ENCODE results near the gene KRTAP3-3.
"Not testable (repeated sequence)": the region's sequence is repeated elsewhere in the genome, so short reads cannot be mapped to it uniquely, and the experiment has no call there.

The KRTAP3-3 gene

DNA sequence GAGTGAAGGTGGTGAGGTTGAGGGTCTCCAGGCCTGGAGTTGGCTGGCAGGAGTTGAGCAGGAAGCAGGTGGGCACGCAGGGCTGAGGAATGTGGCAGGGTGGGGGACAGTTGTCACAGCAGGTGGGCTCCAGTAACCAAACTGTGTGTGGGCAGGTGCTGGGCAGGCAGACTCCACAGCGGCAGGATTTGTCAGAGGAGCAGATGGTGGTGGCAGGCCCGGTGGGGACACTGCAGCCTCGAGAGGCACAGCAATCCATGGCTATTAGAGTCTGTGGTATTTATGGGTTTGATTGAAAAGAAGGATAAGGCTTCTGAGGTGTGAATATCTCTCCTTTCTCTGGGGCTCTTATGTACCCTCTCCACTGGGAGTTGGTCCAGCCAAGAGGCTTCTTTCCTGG is at the start of gene KRTAP3-3:
Gene KRTAP3-3, minus strand, starts transcription at position 326 of the 400 bp plus-strand sequence. Its CDS starts 67 bp downstream, at position 259.
- no peak for DNase-seq (ENCODE audit: low read depth)

GRCh38 chr17:41042953-41043352 is 49.0 kb upstream of the KRTAP3-3 start:
- DNase-seq (ENCODE audit: low read depth), result no peak

DNA sequence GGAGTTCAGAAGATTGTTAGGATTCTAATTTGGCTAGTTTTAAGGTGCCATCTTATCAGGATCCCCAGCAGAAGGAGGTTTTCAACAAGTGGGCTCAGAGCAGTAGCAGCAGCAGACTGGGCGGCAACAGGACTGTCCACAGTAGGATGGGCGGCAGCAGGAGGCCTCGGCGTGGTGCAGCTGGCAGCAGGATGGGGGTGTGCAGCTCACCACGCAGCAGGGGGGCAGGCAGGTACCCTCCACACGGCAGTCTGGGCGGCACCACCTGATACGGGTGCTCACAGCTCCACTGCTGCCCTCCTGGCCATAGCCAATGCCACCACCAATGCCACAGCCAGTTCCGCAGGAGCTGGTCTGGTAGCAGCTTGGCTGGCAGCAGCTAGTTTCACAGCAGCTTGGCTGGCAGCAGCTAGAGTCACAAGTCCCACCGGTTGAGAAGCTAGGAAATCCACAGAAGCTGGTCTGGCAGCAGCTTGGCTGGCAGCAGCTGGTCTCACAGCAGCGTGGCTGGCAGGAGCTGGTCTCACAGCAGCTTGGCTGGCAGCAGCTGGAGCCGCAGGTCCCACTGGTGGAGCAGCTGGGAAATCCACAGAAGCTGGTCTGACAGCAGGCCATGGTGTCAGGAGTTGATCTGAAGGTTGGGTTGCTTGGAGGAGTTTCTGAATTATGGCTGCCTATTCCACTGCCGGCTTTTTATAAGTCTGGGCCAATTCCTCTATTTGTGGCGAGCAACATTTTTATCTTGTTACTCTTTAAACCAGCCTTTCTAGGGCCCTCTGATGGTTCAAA is 47.0 kb upstream of the KRTAP3-3 start, which contains the start of gene KRTAP1-1:
Gene KRTAP1-1, minus strand, starts transcription at position 668 of the 789 bp plus-strand sequence. Its CDS starts 53 bp downstream, at position 615.
- not testable (repeated sequence) for DNase-seq (ENCODE audit: low read depth)

DNA sequence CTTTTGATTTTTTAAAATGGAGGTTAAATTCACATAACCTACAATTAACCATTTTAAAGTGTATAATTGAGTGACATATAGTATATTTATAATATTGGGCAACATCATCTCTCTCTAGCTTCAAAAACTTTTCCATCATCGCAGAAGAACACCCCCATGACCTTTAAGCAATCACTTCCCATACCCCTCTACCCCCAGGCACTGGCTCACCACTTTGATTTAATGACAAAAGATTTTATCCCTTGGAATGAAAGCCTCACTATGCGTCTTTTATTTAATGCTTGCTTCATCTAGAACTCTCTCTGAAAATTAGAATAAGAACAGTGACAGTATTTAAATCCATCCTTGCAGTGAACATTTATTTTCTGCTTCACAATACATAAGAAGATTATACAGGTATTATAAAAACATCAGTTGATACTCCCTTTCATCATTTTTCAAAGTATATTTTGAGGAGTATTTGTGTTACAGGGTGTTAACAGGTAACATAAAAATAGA is 43.9 kb upstream of the KRTAP3-3 start:
- DNase-seq (ENCODE audit: low read depth), result no peak

GRCh38 chr17:41034346-41034935 is 40.5 kb upstream of the KRTAP3-3 start, which contains the start of gene KRTAP1-3:
KRTAP1-3 (minus strand) TSS chr17:41034874; CDS start chr17:41034821, 53 bp downstream.
- DNase-seq (ENCODE audit: low read depth), result not testable (repeated sequence)

- DNase-seq (ENCODE audit: low read depth), result no peak
These were observed 35.8 kb upstream of the KRTAP3-3 start, which contains the start of gene KRTAP1-4 for GRCh38 chr17:41029633-41030245. KRTAP1-4 (minus strand) TSS chr17:41030195; CDS start chr17:41030078, 117 bp downstream.

DNA sequence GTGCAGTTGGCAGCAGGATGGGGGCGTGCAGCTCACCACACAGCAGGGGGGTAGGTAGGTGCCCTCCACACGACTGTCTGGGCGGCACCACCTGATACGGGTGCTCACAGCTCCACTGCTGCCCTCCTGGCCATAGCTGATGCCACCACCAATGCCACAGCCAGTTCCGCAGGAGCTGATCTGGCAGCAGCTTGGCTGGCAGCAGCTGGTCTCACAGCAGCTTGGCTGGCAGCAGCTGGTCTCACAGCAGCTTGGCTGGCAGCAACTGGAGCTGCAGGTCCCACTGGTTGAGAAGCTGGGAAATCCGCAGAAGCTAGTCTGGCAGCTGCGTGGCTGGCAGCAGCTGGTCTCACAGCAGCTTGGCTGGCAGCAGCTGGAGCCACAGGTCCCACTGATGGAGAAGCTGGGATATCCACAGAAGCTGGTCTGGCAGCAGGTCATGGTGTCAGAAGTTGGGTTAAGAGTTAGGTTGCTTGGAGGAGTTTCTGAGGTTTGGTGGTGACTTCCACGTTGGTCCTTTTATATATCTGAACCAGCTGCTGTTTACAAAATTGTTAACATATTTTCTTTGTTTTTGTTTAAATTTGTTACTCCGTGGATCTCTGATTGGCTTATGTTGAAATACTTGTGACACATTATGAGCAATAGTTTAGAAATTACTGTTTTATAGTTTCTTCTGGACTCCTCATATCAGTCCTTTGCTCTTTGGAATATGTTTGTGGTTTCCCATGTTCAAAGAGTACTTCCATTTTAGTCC is 32.9 kb upstream of the KRTAP3-3 start, which contains the start of gene KRTAP1-5:
Gene KRTAP1-5, minus strand, starts transcription at position 494 of the 757 bp plus-strand sequence. Its CDS starts 53 bp downstream, at position 441.
- no peak for DNase-seq (ENCODE audit: low read depth)

GRCh38 chr17:41024697-41025096 is 30.7 kb upstream of the KRTAP3-3 start:
- no peak for DNase-seq (ENCODE audit: low read depth)

- no peak for DNase-seq (ENCODE audit: low read depth)
These were observed 26.4 kb upstream of the KRTAP3-3 start for GRCh38 chr17:41020336-41020735.

DNA sequence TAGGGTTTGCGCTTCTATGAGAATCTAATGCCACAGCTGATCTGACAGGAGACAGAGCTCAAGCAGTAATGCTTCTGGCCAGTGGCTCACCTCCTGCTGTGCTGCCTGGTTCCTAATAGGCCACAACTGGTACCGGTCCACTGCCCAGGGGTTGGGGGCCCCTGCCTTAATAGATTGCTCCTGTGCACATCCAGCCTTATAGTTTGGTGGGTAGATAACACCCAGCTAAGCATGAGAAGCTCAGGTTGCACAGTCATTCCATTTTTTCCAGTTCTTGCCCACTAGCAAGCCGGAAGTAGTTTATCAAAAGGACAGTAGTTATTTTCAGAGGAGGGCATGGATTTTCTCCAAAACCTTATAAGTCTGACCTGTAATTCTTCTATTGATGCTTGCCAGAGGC is 25.5 kb upstream of the KRTAP3-3 start:
- no peak for DNase-seq (ENCODE audit: low read depth)

DNA sequence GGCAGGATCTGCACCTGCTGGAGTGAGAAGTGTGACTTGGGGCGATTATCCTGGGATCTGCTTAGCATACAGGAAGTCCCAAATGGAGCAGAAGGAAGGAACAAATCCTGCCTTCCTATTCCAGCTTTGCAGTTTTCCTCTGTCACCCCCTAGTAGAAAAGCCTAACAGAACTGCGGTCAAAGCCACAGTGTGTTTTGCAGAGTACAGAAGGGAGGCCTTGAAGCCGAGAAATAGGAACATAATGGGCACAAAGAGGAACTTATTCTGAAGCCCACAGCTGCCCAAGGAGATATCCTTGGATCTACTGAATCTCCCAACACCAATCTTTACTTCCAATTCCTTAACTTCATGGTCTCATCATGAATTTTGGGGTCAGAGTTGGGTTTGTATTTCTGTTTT is 24.6 kb upstream of the KRTAP3-3 start:
- no peak for DNase-seq (ENCODE audit: low read depth)

GRCh38 chr17:41016578-41017215 is 22.7 kb upstream of the KRTAP3-3 start:
- DNase-seq (ENCODE audit: low read depth), result no peak

GRCh38 chr17:41015454-41015853 is 21.5 kb upstream of the KRTAP3-3 start:
- DNase-seq (ENCODE audit: low read depth), result no peak

DNA sequence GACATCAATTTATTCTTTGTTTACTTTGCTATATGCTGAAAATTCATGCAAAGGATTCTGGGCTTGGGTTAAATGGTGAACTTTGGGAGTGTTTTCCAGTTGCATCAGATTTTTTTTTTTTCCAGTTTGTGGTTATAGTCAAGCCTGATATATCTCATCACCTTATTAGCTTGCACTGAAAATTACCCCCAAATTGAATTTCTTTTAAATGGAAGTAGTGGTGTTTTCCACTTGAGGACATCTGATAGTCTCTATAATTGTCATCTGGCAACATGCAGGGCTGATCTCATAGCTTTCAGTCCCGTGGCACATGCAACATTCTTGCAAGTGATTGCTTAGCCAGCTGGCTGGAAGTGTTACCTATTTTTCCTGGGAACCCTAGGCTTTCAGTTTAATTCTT is 19.6 kb upstream of the KRTAP3-3 start:
- DNase-seq (ENCODE audit: low read depth), result no peak

- no peak for DNase-seq (ENCODE audit: low read depth)
These were observed 19.2 kb upstream of the KRTAP3-3 start for GRCh38 chr17:41013181-41013580.

DNA sequence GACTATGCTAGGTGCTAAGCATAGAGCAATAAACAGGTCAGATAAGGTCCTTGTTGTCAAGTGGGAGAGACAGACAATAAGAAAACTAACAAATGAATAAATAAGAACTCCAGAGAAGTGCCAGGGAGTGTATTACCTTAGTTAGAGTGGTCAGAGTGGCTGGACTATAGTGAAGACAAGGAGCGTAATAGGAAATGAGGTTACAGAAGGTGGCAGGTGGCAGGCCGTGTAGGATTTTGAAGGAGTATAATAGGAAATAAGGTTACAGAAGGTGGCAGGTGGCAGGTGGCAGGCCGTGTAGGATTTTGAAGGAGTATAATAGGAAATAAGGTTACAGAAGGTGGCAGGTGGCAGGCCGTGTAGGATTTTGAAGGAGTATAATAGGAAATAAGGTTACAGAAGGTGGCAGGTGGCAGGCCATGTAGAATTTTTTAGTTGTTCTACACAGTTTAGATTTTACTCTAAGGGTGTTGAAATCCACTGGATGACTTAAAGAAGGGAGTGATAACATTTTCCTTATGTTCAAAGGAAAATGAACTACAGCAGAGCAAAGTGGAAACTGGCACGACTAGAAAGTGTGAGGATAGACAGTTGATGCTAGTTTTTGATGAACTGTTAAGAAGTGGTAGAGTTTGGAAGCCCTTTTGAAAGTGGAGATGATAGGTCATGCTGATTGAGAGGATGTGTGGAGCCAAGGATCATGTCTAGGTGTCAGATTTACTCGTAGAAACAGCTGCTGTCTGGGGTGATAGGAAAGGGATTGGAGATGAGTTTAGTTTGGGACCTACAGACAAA is 18.6 kb upstream of the KRTAP3-3 start:
- no peak for DNase-seq (ENCODE audit: low read depth)

DNA sequence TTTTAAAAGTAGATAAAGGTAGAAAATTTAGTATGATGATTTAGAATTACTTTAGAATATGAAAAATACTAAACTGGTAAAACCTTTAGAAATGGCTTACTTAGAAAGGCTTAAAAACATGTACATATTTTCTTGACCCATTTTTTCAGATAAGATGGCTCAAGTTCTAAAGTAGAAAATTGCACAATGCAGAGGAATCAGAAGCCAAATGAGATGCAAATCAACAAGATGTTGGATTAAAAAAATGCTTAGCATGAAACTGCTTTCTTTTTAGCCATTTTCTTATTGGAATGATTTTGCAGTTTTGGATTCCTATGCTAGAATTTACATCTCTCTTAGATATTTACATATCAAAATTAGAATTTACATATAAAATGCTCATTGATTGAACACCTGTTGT is 16.5 kb upstream of the KRTAP3-3 start:
- no peak for DNase-seq (ENCODE audit: low read depth)

GRCh38 chr17:41009936-41010335 is 16.0 kb upstream of the KRTAP3-3 start:
- no peak for DNase-seq (ENCODE audit: low read depth)

GRCh38 chr17:41009301-41009760 is 15.4 kb upstream of the KRTAP3-3 start:
- DNase-seq (ENCODE audit: low read depth), result no peak

DNA sequence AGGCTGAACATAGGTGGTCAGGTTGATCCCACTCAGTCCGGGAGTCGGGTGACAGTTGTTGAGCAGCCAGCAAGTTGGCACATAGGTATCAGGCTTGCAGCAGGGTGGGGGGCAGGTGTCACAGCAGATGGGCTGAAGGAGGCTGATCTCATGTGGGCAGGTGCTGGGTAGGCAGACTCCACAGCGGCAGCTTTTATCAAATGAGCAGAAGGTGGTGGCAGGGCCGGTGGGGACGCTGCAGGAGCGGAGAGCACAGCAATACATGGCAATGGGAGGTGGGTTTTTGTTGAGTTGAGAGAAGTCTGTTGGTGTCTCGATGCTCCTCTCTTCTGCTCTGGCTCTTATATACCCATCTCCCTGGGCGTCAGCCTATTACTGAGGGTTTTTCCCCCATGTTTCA is 14.8 kb upstream of the KRTAP3-3 start, which contains the start of gene KRTAP3-1:
Gene KRTAP3-1, minus strand, starts transcription at position 318 of the 400 bp plus-strand sequence. Its CDS starts 54 bp downstream, at position 264.
- DNase-seq (ENCODE audit: low read depth), result no peak
